ENCODE data around the gene KCNK3.

DNA sequence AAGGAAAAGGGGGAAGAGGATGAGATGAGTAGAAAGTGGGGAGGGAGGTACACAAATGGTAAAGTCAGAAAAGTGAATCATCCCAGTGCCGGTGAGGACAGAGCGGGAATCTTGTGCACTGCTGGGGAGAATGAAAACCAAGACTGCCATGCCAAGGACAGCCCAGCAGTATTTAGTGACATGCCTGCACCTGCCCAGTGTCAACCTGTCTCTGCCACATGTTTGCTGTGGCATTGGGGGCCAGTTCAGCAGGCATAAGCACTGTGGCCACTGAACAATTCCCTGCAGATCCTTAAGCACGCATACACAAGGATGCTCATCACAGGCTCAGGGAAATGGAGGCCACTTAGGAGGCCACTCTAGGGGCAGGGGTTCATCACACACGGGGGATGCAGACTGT is 5.2 kb upstream of the KCNK3 start:
- TF ChIP-seq, protein P1, sequence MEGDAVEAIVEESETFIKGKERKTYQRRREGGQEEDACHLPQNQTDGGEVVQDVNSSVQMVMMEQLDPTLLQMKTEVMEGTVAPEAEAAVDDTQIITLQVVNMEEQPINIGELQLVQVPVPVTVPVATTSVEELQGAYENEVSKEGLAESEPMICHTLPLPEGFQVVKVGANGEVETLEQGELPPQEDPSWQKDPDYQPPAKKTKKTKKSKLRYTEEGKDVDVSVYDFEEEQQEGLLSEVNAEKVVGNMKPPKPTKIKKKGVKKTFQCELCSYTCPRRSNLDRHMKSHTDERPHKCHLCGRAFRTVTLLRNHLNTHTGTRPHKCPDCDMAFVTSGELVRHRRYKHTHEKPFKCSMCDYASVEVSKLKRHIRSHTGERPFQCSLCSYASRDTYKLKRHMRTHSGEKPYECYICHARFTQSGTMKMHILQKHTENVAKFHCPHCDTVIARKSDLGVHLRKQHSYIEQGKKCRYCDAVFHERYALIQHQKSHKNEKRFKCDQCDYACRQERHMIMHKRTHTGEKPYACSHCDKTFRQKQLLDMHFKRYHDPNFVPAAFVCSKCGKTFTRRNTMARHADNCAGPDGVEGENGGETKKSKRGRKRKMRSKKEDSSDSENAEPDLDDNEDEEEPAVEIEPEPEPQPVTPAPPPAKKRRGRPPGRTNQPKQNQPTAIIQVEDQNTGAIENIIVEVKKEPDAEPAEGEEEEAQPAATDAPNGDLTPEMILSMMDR (IDR thresholded peaks at IDR 0.05), result no peak
- TF ChIP-seq, protein P2, sequence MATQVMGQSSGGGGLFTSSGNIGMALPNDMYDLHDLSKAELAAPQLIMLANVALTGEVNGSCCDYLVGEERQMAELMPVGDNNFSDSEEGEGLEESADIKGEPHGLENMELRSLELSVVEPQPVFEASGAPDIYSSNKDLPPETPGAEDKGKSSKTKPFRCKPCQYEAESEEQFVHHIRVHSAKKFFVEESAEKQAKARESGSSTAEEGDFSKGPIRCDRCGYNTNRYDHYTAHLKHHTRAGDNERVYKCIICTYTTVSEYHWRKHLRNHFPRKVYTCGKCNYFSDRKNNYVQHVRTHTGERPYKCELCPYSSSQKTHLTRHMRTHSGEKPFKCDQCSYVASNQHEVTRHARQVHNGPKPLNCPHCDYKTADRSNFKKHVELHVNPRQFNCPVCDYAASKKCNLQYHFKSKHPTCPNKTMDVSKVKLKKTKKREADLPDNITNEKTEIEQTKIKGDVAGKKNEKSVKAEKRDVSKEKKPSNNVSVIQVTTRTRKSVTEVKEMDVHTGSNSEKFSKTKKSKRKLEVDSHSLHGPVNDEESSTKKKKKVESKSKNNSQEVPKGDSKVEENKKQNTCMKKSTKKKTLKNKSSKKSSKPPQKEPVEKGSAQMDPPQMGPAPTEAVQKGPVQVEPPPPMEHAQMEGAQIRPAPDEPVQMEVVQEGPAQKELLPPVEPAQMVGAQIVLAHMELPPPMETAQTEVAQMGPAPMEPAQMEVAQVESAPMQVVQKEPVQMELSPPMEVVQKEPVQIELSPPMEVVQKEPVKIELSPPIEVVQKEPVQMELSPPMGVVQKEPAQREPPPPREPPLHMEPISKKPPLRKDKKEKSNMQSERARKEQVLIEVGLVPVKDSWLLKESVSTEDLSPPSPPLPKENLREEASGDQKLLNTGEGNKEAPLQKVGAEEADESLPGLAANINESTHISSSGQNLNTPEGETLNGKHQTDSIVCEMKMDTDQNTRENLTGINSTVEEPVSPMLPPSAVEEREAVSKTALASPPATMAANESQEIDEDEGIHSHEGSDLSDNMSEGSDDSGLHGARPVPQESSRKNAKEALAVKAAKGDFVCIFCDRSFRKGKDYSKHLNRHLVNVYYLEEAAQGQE (IDR thresholded peaks at IDR 0.05; ENCODE audit: insufficient read depth in 1 of 2, low read depth in 2 of 2, low read length in 1 of 2), result no peak
- TF ChIP-seq POLR2AphosphoS5 (IDR thresholded peaks at IDR 0.05; ENCODE audit: low read depth, low read length), result no peak
- no peak for TF ChIP-seq SIN3A (IDR thresholded peaks at IDR 0.05; ENCODE audit: borderline replicate concordance, insufficient read depth, low read depth, low read length)
